ENCODE data around the gene CLEC1B. TPM values are rescaled to one million over a fixed set of nuclear protein-coding genes. Genes with fewer than 3 reads are reported as not detected.

CLEC1B gene
- total and polyA plus RNA-seq, 2 of the 4 experiments (the other 2 are of a cell fraction), result not detected

DNA sequence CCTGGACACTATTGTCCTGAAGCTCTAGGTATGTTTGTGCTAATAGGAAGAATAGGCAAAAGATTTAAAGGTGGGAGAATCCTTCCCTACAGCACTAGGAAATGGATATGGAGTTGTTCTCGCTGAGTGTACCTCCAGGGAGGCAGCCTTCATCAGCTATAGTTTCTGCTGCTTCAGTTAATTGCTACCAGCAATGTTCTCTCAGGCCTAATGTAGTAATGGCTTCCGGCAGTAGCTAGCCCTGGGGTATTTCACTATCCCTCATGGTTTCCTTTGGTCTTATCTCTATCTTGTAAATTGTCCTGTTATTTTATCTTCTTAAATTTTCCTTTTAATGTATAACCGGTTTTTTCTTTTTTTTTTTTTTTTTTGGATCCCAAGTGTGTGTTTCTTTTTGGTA is 37.0 kb downstream of the CLEC1B start:
- BruUV-seq (replicated peaks), result no TSS peak
- no peak for TF ChIP-seq RCOR1 (IDR thresholded peaks at IDR 0.05; ENCODE audit: insufficient replicate concordance, low read length)
- no peak for TF ChIP-seq FOS (IDR thresholded peaks at IDR 0.05; ENCODE audit: low read depth, low read length)
- no peak for TF ChIP-seq NFE2L2 (IDR thresholded peaks at IDR 0.05; ENCODE audit: low read depth, low read length)
- no peak for TF ChIP-seq MXI1 (IDR thresholded peaks at IDR 0.05; ENCODE audit: borderline replicate concordance, low read depth, low read length)
- TF ChIP-seq, protein P1, sequence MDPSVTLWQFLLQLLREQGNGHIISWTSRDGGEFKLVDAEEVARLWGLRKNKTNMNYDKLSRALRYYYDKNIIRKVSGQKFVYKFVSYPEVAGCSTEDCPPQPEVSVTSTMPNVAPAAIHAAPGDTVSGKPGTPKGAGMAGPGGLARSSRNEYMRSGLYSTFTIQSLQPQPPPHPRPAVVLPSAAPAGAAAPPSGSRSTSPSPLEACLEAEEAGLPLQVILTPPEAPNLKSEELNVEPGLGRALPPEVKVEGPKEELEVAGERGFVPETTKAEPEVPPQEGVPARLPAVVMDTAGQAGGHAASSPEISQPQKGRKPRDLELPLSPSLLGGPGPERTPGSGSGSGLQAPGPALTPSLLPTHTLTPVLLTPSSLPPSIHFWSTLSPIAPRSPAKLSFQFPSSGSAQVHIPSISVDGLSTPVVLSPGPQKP (IDR thresholded peaks at IDR 0.05; ENCODE audit: borderline replicate concordance, low read depth, low read length), result no peak
- TF ChIP-seq RFX5 (IDR thresholded peaks at IDR 0.05; ENCODE audit: low read depth, low read length), result no peak
- TF ChIP-seq MAFK (IDR thresholded peaks at IDR 0.05; ENCODE audit: low read depth, low read length), result no peak
- no peak for TF ChIP-seq POLR2A (IDR thresholded peaks at IDR 0.05; ENCODE audit: low read depth, low read length)
- TF ChIP-seq BHLHE40 (IDR thresholded peaks at IDR 0.05; ENCODE audit: low read depth, low read length), result no peak
- no peak for TF ChIP-seq MAZ (IDR thresholded peaks at IDR 0.05; ENCODE audit: borderline replicate concordance, low read depth, low read length)
- TF ChIP-seq USF2 (IDR thresholded peaks at IDR 0.05; ENCODE audit: low read depth, low read length), result no peak
- TF ChIP-seq CHD1 (IDR thresholded peaks at IDR 0.05; ENCODE audit: low read depth, low read length), result no peak
- no peak for TF ChIP-seq RAD21 (IDR thresholded peaks at IDR 0.05; ENCODE audit: low read length)
- no peak for TF ChIP-seq SMC3 (IDR thresholded peaks at IDR 0.05; ENCODE audit: low read depth, low read length)
- Histone ChIP-seq H3K18ac (ENCODE audit: low read depth, low read length) (no peak overlapping the region), H3K23ac (ENCODE audit: low read depth, low read length) (no peak overlapping the region), H2BK20ac (ENCODE audit: low read depth, low read length) (no peak overlapping the region), H3K14ac (replicated peaks; ENCODE audit: low read depth, low read length) (no peak overlapping the region), H3K4ac (ENCODE audit: low read depth, low read length) (no peak overlapping the region), H2AFZ (replicated peaks; ENCODE audit: low read length, poor library complexity) (no peak overlapping the region), H2AK5ac (ENCODE audit: low read depth, low read length) (no peak overlapping the region), H3K4me3 (ENCODE audit: insufficient read depth, low read depth, low read length) (no peak overlapping the region), H2BK15ac (ENCODE audit: low read depth, low read length) (no peak overlapping the region), H3K27ac (ENCODE audit: insufficient read depth, low read length) (no peak overlapping the region), H3K4me1 (ENCODE audit: control insufficient read depth, insufficient read depth, low read length) (no peaks in the 10 kb centered on the region), H3K79me1 (ENCODE audit: low read depth in 1 of 2, low read length in 2 of 2) (no peaks in the 10 kb centered on the region), H2BK5ac (ENCODE audit: low read depth, low read length, poor library complexity, severe bottlenecking) (no peak overlapping the region), H4K8ac (ENCODE audit: low read depth in 2 of 2, low read length in 2 of 2) (no peak overlapping the region), H4K91ac (ENCODE audit: insufficient read depth, low read depth, low read length) (no peak overlapping the region), H3K36me3 (ENCODE audit: control insufficient read depth, insufficient read depth, low read length) (no peaks in the 10 kb centered on the region), H3K56ac (ENCODE audit: extremely low read depth, insufficient read depth, low read length) (no peak overlapping the region), H3K27me3 (ENCODE audit: control insufficient read depth, insufficient read depth, low read length) (peaks cover 4% of the 10 kb centered on the region), H3K9me3 (ENCODE audit: control insufficient read depth, insufficient read depth, low read length) (no peaks in the 10 kb centered on the region), H3K9ac (ENCODE audit: low read depth, low read length) (no peak overlapping the region), H3K9me1 (ENCODE audit: insufficient read depth, low read length) (no peaks in the 10 kb centered on the region), H3K4me2 (ENCODE audit: low read depth, low read length) (no peak overlapping the region), H4K20me1 (ENCODE audit: insufficient read depth, low read length) (no peaks in the 10 kb centered on the region), H2AK9ac (replicated peaks; ENCODE audit: low read depth, low read length, poor library complexity) (no peak overlapping the region), H4K5ac (ENCODE audit: low read depth, low read length) (no peak overlapping the region), H2BK120ac (ENCODE audit: low read depth, low read length) (no peak overlapping the region)
- DNase-seq, result no peak
- ATAC-seq (ENCODE audit: low read depth), result no peak
- dilution Hi-C loops (cut with HindIII; ENCODE audit: low sequenced_read_pairs, unreplicated experiment) (no loop called here), intact Hi-C loops (cut with micrococcal nuclease) (no loop called here), in situ Hi-C loops (cut with MboI; ENCODE audit: low sequenced_read_pairs) (no loop called here)
- CTCF ChIA-PET, result no interaction called here
- POLR2A ChIA-PET (ENCODE audit: unreplicated experiment), result no interaction called here
- no CpG with 5 or more reads among the region's 3 CpGs for WGBS, 2 experiments (ENCODE audit: extremely low coverage in 2 of 2, insufficient read length in 1 of 2)
